H1 (cell line): ENCODE results near the gene SSTR1. TPM values are rescaled to one million over a fixed set of nuclear protein-coding genes. Genes with fewer than 3 reads are reported as not detected.

Source experiments
- ASH2L ChIP-seq: fragments of 200-600, 300-600 bp; sonication (generic); IDR thresholded peaks from one replicate; pipeline ENCODE4 v1.7.1; 2017; ENCODE audit warnings: low read length
- BACH1 ChIP-seq: IDR thresholded peaks from 2 replicates; pipeline ENCODE4 v1.6.1; 2012; ENCODE audit warnings: low read length, improper control_type of control experiment
- CHD2 ChIP-seq: IDR thresholded peaks from 2 replicates; pipeline ENCODE4 v1.6.1; 2012; ENCODE audit warnings: low read length, improper control_type of control experiment
- CHD7 ChIP-seq: fragments of 300-600 bp; sonication (generic); IDR thresholded peaks from 2 replicates; pipeline ENCODE4 v1.7.1; 2012; ENCODE audit warnings: low read length, moderate library complexity, mild to moderate bottlenecking, inconsistent platforms; ENCODE audit not compliant: insufficient replicate concordance
- EGR1 ChIP-seq: IDR thresholded peaks from 2 replicates; pipeline ENCODE4 v1.6.1; 2011; ENCODE audit warnings: low read depth, low read length, borderline replicate concordance
- SIX5 ChIP-seq: IDR thresholded peaks from 2 replicates; pipeline ENCODE4 v1.6.1; 2011; ENCODE audit warnings: mild to moderate bottlenecking, low read depth, low read length
- SUZ12 ChIP-seq: fragments of 200-600 bp; sonication (generic); IDR thresholded peaks from 2 replicates; pipeline ENCODE4 v1.6.1; 2012; ENCODE audit warnings: mild to moderate bottlenecking, inconsistent platforms, low read length, moderate library complexity, mixed read lengths
- polyA plus RNA-seq, 7 experiments: library from polyadenylated mRNA; depleted of rRNA in 3 of 7; stranded (reverse) in 5 of 7; unstranded in 2 of 7; fragments of >200 nt in 5 of 7; fragments of 200-250 nt in 2 of 7; gene quantifications; 1 replicate in 5 of 7; 2 replicates in 1 of 7; 4 replicates in 1 of 7; pipeline versions ENCODE4 v1.2.1 to v1.2.3, GENCODE V29; 2011 to 2013; ENCODE audit warnings: missing spikeins in 2 of 7, mixed read lengths in 2 of 7
- total RNA-seq: library from RNA; stranded (reverse); fragmentation: NEBNext Ultra II Directional; extraction: Animal tissue kit (Norgen Biotek cat#: 25700); gene quantifications from 2 replicates; pipeline ENCODE4 v1.2.1, GENCODE V29; 2021

SSTR1 gene
- total and polyA plus RNA-seq, 2 of the 8 experiments (the other 6 are each of a cell fraction or from before 2014, with no cell fraction given) = 0.82 to 0.93 TPM

GRCh38 chr14:38221077-38221476, 13.4 kb downstream of the SSTR1 start (continued):
- TF ChIP-seq SIX5 = no peak
- TF ChIP-seq BACH1 = no peak
- TF ChIP-seq EGR1 = no peak
- TF ChIP-seq SUZ12 = no peak
- TF ChIP-seq CHD2 = no peak
- no peak for TF ChIP-seq ASH2L
- no peak for TF ChIP-seq CHD7
